Measurements from ENCODE around the gene OR56B1.
"Not testable (repeated sequence)": the region's sequence is repeated elsewhere in the genome, so short reads cannot be mapped to it uniquely, and the experiment has no call there.

The OR56B1 gene, protein sequence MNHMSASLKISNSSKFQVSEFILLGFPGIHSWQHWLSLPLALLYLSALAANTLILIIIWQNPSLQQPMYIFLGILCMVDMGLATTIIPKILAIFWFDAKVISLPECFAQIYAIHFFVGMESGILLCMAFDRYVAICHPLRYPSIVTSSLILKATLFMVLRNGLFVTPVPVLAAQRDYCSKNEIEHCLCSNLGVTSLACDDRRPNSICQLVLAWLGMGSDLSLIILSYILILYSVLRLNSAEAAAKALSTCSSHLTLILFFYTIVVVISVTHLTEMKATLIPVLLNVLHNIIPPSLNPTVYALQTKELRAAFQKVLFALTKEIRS

DNA sequence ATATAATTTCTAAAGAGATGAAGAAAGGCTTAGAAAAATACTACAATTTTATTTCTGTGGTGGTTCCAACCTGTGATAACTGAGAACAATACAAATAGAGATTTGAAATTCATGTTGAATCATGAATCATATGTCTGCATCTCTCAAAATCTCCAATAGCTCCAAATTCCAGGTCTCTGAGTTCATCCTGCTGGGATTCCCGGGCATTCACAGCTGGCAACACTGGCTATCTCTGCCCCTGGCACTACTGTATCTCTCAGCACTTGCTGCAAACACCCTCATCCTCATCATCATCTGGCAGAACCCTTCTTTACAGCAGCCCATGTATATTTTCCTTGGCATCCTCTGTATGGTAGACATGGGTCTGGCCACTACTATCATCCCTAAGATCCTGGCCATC, at the start of gene OR56B1:
Gene OR56B1 (plus strand): TSS at position 53 of the 400 bp plus-strand sequence. CDS start 69 bp downstream, at position 122.
- DNase-seq (ENCODE audit: low spot score) = peak; percentile 28
- no peak for FAIRE-seq

DNA sequence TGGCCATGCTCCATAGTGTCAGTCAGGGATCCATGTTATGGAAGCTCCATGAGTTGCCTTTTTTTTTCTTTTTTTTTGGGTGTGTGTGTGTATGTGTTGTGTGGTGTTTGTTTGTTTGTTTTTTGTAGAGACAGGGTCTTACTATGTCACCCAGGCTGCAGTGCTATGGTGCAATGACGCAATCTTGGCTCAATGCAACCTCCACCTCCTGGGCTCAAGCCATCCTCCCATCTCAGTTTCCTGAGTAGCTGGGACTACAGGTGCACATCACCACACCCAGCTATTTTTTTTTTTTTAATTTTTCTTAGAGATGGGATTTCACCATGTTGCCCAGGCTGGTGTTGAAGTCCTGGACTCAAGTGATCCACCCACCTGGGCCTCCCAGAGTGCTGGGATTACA, 47.8 kb upstream of the OR56B1 start:
- DNase-seq (ENCODE audit: low spot score) (no peak), FAIRE-seq (no peak)

DNA sequence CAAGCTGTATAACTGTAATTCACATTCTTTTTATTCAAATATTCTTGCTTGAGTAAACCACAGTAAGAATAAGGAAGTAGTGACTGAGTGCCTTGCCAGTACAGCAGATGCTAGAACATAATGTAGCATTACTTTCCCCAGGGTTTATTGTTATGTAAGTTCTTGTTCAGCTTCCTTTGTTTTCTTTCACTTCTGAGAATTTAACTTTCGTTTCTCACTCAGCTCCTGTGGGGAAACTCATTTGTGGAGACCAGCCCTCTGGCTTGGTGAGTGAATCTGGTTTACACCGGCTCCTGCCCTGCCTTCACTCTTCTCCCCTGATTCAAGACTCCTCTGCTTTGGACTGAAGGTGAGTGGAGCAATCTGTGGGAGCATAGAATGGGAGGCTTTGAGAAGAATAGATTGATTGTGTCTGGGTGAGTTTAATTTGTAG, 46.7 kb upstream of the OR56B1 start, which contains the start of gene TRIM22:
Gene TRIM22 (plus strand): TSS at position 240 of the 433 bp plus-strand sequence. CDS start 6,443 bp downstream, outside the sequence.
- no peak for FAIRE-seq
- peak; percentile 43 for DNase-seq (ENCODE audit: low spot score)

DNA sequence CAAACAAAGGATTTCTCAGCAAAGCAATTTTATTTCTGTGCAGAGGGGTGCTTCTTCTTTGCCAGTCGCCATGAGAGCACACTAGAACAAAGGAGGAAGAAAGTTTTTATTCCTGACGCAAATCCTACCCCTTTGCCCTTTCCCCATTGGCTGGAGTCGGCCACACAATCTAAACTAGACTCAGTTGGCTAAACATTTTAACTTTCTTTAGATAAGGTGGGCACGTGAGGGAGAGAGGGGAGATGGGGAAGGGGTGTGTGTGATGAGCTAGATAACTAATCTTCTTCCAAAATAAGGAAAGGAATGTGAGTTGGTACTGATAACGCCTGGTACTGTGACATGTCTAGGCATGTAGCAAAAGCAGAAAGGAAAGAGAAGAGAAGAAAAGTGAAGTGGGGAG, 46.0 kb upstream of the OR56B1 start:
- no peak for FAIRE-seq
- DNase-seq (ENCODE audit: low spot score) = no peak

DNA sequence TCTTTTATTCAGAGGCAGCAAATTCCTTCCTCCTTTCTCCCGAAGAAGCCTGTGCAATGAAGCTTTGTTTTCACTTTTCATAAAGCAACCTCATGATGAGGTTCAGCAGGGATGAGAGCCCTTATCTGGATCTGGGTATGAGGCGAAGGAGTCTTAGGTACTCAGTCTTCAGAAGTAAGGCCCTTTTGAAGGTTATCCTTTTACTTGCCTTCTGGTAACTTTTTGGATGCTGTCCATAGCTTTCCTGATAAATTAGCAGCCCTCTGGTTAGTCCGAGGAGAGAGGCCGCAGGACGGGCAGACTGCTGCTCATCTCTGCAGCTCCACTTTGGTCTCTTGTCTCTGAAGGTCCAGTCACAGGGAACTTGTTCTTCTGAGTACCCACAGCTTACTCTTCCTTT, 45.5 kb upstream of the OR56B1 start:
- DNase-seq (ENCODE audit: low spot score) (peak; percentile 13), FAIRE-seq (no peak)

DNA sequence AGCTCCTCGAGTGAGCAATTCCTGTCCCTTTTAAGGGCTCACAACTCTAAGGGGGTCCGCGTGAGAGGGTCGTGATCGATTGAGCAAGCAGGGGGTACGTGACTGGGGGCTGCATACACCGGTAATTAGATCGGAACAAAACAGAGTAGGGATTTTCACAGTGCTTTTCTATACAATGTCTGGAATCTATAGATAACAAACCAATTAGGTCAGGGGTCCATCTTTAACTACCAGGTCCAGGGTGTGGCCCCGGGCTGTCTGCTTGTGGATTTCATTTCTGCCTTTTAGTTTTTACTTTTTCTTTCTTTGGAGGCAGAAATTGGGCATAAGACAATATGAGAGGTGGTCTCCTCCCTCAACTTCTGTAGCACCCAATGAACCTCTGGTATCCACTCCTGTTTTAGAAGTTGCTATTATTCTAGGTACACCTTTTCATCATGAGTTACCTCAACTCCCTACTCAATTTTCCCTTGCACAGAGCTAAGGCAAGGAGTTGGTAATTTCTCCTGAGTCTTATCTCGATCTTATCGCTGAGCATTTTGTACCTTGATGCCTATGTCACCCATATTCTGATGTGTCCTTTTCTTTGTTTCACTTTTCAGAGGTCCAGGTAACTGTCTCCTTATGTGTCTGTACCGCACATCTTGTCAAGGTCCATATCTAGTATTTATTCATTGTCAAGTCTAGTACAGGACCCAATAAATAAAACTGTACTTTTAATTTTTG, 44.8 kb upstream of the OR56B1 start:
- DNase-seq (ENCODE audit: low spot score); FAIRE-seq: not testable (repeated sequence)

DNA sequence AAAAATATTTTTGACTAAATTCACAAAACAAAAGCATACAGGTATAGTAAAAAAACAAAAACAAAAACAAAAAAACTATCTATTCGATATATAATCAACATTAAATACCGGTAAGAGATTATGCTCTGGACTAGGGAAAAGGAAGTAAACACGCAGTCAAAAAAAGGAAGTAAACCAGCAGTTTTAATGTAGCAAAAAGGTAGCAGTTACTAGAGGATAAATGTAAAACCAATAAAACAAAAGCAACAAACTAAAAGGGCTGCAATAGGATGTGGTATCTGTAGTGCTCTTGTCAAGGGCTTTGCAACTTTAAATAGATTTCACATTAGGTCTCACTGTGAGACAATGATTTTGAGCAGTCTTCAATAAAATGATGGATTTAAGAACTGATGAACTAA, 44.3 kb upstream of the OR56B1 start:
- FAIRE-seq (no peak), DNase-seq (ENCODE audit: low spot score) (no peak)

DNA sequence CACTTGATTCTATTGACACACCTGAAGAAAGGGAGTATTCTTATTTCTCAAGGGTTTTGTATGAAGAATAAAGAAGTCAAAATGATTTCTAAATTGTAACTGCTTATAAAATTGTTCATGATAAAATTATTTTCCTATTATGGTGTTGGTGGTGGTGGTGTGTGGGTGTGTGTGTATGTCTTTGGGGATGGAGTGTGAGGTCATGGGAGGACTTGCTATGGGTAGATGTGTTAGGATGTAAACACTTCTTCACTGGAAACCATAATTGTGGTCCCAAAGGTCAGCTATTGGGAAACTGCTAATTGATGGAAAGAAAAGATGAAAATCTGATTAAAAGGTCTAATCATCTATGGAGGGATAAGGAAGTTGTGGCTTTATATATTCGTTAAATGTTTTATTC, 41.6 kb upstream of the OR56B1 start:
- FAIRE-seq (no peak), DNase-seq (ENCODE audit: low spot score) (no peak)

DNA sequence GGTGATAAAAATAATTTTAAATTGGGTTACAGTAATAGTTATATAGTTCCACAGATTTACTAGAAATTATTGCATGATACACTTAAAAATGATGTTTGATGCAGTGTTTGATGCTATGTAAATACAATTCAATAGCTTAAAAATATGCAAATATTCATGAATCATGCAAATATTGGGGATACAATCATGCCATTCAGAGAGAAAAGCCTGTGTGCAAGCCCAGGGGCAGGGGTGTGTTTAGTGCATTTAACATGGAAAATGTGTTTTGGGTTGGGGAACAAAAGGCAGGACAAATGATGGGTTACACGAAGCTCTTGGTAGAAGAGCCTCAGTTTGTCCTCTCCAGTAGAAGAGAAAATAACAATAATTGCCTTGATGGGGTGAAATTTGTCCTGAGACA, 40.7 kb upstream of the OR56B1 start:
- no peak for DNase-seq (ENCODE audit: low spot score)
- no peak for FAIRE-seq

DNA sequence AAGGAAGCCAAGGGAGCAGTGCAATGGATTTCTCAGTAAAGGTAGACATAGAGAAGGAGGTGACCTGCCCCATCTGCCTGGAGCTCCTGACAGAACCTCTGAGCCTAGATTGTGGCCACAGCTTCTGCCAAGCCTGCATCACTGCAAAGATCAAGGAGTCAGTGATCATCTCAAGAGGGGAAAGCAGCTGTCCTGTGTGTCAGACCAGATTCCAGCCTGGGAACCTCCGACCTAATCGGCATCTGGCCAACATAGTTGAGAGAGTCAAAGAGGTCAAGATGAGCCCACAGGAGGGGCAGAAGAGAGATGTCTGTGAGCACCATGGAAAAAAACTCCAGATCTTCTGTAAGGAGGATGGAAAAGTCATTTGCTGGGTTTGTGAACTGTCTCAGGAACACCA, 40.0 kb upstream of the OR56B1 start:
- no peak for FAIRE-seq

DNA sequence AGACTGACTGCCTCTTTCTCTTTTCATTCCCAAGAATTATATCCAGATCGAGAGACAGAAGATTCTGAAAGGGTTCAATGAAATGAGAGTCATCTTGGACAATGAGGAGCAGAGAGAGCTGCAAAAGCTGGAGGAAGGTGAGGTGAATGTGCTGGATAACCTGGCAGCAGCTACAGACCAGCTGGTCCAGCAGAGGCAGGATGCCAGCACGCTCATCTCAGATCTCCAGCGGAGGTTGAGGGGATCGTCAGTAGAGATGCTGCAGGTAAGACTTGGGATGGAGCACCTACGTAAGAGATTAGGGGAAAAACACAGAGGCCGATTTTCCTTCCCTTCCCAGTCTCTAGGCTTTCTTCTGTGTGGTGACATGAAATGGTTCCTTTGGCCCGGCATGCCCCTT, 38.0 kb upstream of the OR56B1 start:
- FAIRE-seq (no peak), DNase-seq (ENCODE audit: low spot score) (no peak)

More for the DNA sequence above, 40.0 kb upstream of the OR56B1 start:
- no peak for DNase-seq (ENCODE audit: low spot score)

DNA sequence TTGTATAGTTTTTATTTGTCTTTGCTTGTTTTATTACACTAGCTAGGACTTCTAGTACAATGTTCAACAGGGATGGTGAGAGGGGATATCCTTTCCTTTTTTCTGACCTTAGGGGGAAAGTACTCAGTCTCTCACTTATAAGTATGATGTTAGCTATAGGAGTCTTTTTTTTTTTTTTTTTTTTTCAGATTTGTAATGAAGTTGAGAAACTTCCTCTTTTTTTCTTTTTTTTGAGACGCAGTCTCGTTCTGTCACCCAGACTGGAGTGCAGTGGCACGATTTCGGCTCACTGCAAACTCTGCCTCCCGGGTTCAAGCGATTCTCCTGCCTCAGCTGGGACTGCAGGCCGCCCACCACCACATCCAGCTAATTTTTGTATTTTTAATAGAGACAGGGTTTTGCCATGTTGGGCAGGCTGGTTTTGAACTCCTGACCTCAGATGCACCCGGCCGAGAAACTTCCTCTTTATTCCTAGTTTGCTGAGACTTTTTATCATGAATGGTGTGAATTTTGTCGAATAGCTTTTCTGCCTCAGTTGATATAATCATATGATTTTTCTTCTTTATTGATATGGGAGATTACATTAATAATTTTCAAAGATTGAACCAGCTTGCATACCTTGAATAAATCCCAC, 35.7 kb upstream of the OR56B1 start:
- no peak for FAIRE-seq
- no peak for DNase-seq (ENCODE audit: low spot score)

DNA sequence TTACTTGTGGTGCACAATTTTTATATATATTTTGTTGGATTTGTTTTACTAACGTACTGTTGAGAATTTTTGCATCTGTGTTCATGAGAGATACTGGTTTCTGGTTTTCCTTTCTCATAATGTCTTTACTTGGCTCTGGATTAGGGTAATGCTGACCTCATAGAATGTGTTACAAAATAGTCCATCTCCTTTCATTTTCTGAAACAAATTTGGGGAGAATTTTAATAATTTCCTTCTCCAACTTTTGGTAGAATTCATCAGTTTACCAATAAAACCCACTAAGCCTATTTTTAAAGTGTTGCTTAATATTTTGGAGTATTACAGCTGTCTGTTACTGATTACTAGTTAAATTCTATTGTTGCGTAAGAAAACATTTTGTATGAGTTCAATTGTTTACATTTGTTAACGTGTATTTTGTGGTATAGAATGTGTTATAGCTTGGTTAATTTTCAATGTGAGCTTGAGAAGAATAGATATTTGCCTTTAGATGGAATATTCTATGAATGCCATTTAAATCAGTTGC, 35.1 kb upstream of the OR56B1 start:
- FAIRE-seq (no peak), DNase-seq (ENCODE audit: low spot score) (no peak)

DNA sequence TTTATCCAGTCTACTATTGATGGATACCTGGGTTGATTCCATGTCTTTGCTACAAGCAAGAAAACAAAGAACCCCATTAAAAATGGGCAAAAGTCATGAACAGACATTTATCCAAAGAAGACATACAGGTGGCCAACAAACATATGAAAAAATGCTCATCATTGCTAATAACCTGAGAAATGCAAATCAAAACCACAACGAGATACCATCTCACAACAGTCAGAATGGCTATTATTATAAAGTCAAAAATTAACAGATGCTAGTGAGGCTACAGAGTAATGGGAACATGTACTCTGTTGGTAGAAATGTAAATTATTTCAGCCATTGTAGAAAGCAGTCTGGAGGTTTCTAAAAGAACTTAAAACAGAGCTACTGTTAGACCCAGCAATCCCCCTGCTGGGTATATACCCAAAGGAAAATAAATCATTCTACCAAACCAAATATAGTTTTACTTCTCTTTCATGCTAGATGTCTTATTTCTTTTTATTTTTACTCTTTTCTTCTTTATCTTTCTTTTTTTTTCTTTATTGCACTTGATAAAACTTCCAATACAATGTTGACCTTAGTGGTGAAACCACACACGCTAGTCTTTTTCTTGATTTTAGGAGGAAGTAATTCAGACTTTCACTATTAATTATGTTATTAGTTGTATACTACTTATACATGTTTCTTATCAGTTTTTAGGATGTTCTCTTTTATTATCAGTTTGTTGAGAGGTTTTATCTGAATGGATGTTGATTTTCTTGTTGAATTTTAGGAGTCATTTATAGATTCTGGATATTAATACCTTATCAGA, 32.3 kb upstream of the OR56B1 start:
- no peak for DNase-seq (ENCODE audit: low spot score)
- no peak for FAIRE-seq

DNA sequence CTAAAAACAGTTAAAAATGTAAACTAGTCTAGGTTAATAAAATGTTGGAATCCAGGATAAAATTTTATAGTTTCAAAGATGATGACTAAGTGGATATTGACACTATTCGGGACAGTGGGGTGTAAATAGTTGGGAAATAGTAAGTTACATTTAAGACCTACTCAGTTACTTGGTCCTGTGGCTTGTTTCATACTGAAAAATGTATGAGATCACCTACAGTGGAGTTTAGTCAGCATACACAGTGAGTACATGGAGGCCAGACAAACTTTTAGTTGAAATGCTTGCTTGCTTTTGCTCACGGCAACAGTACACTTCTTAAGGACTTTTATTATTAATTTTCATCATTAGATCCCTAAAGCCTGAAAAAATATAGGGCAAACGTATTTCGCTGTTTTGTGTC, 30.6 kb upstream of the OR56B1 start:
- DNase-seq (ENCODE audit: low spot score) (no peak), FAIRE-seq (no peak)

DNA sequence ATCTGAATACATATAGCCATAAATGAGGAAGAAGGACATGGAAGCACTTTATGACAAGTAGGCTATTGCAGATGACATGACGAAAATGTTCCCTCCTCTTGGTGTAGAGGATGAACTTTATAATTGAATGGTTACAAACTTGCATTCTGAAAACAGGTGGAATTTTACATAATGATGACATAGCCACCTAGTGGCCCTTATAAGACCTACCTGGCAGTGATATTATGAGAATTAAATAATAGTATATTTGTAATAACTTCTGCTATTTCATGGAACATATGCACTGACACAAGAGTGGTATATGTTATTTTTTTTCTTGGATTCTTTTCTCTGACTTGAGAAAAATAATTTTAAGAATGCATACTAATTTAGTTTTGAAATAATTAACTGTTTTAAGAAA, 23.7 kb upstream of the OR56B1 start:
- FAIRE-seq (no peak), DNase-seq (ENCODE audit: low spot score) (peak; percentile 12)

DNA sequence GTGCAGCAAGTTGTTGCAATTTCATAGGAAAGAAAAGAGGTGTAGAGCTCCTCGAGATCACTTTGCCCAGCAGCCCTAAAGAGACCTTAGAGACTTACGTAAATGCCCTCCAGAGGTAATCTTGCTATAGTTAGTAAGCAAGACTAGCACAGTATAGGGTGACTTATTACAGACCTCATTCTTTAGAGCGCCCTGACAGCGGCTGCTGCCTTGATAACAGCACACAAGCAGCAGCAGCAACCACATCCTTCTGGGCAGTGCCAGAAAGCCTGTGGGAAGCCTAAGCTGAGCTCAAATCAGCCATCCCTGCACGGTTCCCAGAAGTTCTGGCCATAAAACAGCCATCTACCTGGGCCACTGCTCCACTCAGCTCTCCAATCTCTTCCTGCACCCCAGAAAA, 22.6 kb upstream of the OR56B1 start:
- no peak for FAIRE-seq
- DNase-seq (ENCODE audit: low spot score) = no peak

DNA sequence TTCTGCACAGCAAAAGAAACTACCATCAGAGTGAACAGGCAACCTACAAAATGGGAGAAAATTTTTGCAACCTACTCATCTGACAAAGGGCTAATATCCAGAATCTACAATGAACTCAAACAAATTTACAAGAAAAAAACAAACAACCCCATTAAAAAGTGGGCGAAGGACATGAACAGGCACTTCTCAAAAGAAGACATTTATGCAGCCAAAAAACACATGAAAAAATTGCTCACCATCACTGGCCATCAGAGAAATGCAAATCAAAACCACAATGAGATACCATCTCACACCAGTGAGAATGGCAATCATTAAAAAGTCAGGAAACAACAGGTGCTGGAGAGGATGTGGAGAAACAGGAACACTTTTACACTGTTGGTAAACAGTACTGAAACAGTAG, 19.7 kb upstream of the OR56B1 start:
- FAIRE-seq = not testable (repeated sequence)

DNA sequence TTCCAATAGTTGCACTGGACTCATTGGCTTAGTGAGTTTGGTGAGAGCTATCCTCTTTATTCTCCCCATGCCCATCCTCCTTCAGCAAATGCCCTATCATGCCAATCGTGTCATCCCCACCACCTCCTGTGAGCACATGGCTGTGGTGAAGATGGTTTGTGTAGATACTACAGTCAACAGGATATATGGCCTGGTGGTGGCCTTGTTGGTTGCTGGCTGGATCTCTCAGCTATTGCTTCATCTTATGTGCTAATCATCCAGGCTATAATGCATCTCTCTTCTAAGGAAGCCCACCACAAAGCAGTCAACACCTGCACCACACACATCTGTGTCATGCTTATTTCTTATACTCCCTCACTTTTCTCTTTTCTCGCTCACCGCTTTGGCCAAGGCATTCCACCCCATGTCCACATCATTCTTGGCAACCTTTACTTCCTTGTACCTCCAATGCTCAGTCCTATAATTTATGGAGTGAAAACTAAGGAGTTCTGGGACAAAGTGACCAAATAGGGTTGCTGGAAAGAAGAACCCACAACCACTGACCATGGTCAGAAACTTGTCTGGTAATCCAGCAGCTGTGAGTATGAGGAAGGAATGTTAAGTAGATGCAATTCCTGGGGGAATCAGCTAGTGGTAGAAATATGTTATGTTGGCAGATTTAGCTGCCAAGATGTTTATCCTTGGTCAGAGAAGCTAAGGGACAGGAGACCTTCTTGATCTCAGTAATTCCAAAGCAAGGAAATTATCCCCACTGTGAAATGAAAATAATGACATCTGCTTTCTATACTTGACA, 16.3 kb upstream of the OR56B1 start:
- DNase-seq (ENCODE audit: low spot score) (no peak), FAIRE-seq (peak; percentile 23)

More for the DNA sequence above, 19.7 kb upstream of the OR56B1 start:
- not testable (repeated sequence) for DNase-seq (ENCODE audit: low spot score)

DNA sequence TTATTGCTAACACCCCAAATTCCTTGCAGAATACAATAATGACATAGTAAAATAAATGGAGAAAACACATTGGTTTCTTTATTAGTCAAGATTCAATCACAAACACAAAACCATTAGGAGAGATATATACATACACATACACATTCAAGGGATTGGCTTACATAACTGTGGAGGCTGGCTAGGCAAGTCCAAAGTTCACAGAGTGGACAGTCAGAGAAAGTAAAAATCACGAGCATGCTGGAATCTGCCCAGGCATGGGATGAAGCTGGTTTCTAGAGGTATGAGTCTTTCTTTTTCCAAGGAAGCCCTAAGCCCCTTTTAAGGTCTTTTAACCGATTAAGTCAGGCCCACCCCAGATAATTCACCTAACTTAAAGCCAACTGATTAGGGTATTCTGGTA, 13.6 kb upstream of the OR56B1 start:
- FAIRE-seq = no peak
- DNase-seq (ENCODE audit: low spot score) = no peak
